Amniotic epithelial cell (primary cell): Measurements from ENCODE around the gene CABP1.
A peak's percentile ranks its signal among the peaks of the same experiment; 100 is the strongest.
"Not testable (repeated sequence)": the region's sequence is repeated elsewhere in the genome, so short reads cannot be mapped to it uniquely, and the experiment has no call there.

ENCODE experiments used
- DNase-seq: peaks from one replicate; pipeline ENCODE4 v3.0.0-alpha.2; 2010; ENCODE audit warnings: low read depth

CABP1 gene

GRCh38 chr12:120639771-120640721 is at the start of gene CABP1:
TSS of gene CABP1 (plus strand) at chr12:120640626. CDS start at chr12:120640686, 60 bp downstream.
- DNase-seq = no peak

- no peak for DNase-seq
Observed at GRCh38 chr12:120590741-120591407, 49.6 kb upstream of the CABP1 start.

GRCh38 chr12:120592121-120593049 is 48.0 kb upstream of the CABP1 start:
- DNase-seq = no peak

- DNase-seq = no peak
Observed at GRCh38 chr12:120596901-120597300, 43.5 kb upstream of the CABP1 start.

- no peak for DNase-seq
Observed at GRCh38 chr12:120597861-120598260, 42.6 kb upstream of the CABP1 start.

GRCh38 chr12:120598674-120599463 is 41.6 kb upstream of the CABP1 start:
- peak; percentile 51 for DNase-seq

- DNase-seq = no peak
Observed at GRCh38 chr12:120599672-120600552, 40.5 kb upstream of the CABP1 start.

- peak; percentile 40 for DNase-seq
Observed at GRCh38 chr12:120602416-120602815, 38.0 kb upstream of the CABP1 start.

GRCh38 chr12:120610560-120610959 is 29.9 kb upstream of the CABP1 start:
- DNase-seq = no peak

- not testable (repeated sequence) for DNase-seq
Observed at GRCh38 chr12:120611534-120611933, 28.9 kb upstream of the CABP1 start.

GRCh38 chr12:120614848-120615247 is 25.6 kb upstream of the CABP1 start:
- DNase-seq = no peak

GRCh38 chr12:120617193-120617592 is 23.2 kb upstream of the CABP1 start:
- not testable (repeated sequence) for DNase-seq

- not testable (repeated sequence) for DNase-seq
Observed at GRCh38 chr12:120617767-120618166, 22.7 kb upstream of the CABP1 start.

GRCh38 chr12:120618954-120619615 is 21.3 kb upstream of the CABP1 start:
- no peak for DNase-seq

GRCh38 chr12:120620624-120621023 is 19.8 kb upstream of the CABP1 start:
- no peak for DNase-seq

- peak; percentile 4 for DNase-seq
Observed at GRCh38 chr12:120625557-120626419, 14.6 kb upstream of the CABP1 start.

GRCh38 chr12:120628919-120629318 is 11.5 kb upstream of the CABP1 start:
- peak; percentile 10 for DNase-seq

- DNase-seq = no peak
Observed at GRCh38 chr12:120630104-120630892, 10.1 kb upstream of the CABP1 start.
